Esophagus muscularis mucosa (tissue), 4 donors: ENCODE measurements around the gene CCDC34. TPM values are rescaled to one million over a fixed set of nuclear protein-coding genes. Genes with fewer than 3 reads are reported as not detected.
"Not testable (repeated sequence)": the region's sequence is repeated elsewhere in the genome, so short reads cannot be mapped to it uniquely, and the experiment has no call there.

ENCODE experiments used
- DNase-seq: peaks from one replicate; pipeline ENCODE4 v3.0.0-alpha.2; 2017; ENCODE audit errors: extremely low spot score
- H3K27ac ChIP-seq, 4 donors: fragments of 200-600 bp; sonication (generic); replicated peaks in 1 of 4; 1 replicate in 3 of 4; 2 replicates in 1 of 4; pipeline ENCODE4 v1.5.1; 2016 to 2019; ENCODE audit warnings: mild to moderate bottlenecking in 1 of 4
- H3K27me3 ChIP-seq, 4 donors: fragments of 200-600 bp; sonication (generic); one replicate each; pipeline versions ENCODE4 v1.5.1 to v1.6.0; 2016 to 2019
- H3K36me3 ChIP-seq, 4 donors: fragments of 200-600 bp; sonication (generic); one replicate each; pipeline ENCODE4 v1.5.1; 2016 to 2019
- H3K4me1 ChIP-seq, 4 donors: fragments of 200-600 bp; sonication (generic); one replicate each; pipeline ENCODE4 v1.5.1; 2016 to 2019
- H3K4me3 ChIP-seq, 4 donors: fragments of 200-600 bp; sonication (generic); 1 replicate in 2 of 4; 2 replicates in 2 of 4; pipeline ENCODE4 v1.5.1; 2016 to 2019; ENCODE audit warnings: mild to moderate bottlenecking in 4 of 4, moderate library complexity in 1 of 4
- H3K9me3 ChIP-seq, 4 donors: fragments of 200-600 bp; sonication (generic); 1 replicate in 3 of 4; 2 replicates in 1 of 4; pipeline ENCODE4 v1.5.1; 2016 to 2019
- EP300 ChIP-seq: sonication (generic); formaldehyde crosslinking; IDR thresholded peaks from one replicate; pipeline ENCODE4 v1.6.1; 2017; ENCODE audit warnings: antibody characterized with exemption
- POLR2A ChIP-seq: fragments of 450-650 bp; IDR thresholded peaks from one replicate; pipeline ENCODE4 v1.6.1; 2017; ENCODE audit warnings: antibody characterized with exemption, moderate library complexity, mild to moderate bottlenecking, low read depth
- POLR2AphosphoS5 ChIP-seq, 2 donors: sonication (generic); formaldehyde crosslinking; IDR thresholded peaks; one replicate each; pipeline ENCODE4 v1.6.1; 2017; ENCODE audit warnings: antibody characterized with exemption in 2 of 2
- WGBS: methylation state at CpG from one replicate; pipeline ENCODE4 v1.1.5; 2018; 5-methylcytosine and 5-hydroxymethylcytosine counted together
- intact Hi-C: fragments of 100-400 bp; cut with DNase I; formaldehyde crosslinking; loops from one replicate; pipeline ENCODE4 v1.15.1; 2023
- total RNA-seq, 4 donors: library from RNA; depleted of rRNA; stranded (reverse); fragments of >200 nt; gene quantifications; one replicate each; pipeline versions ENCODE4 v1.1.0 to v1.2.1, GENCODE V29; 2016
- TF ChIP-seq, protein P1 (sequence below), 3 experiments: fragments of 200-600 bp in 2 of 3; fragments of 450-650 bp in 1 of 3; sonication (generic) in 2 of 3; IDR thresholded peaks; one replicate each; pipeline ENCODE4 v1.5.1; 2017 to 2019; ENCODE audit warnings: antibody characterized with exemption in 3 of 3, mild to moderate bottlenecking in 2 of 3, moderate library complexity in 1 of 3

Gene CCDC34
- total RNA-seq, 4 donors from 2014 or later = 0.83 to 1.5 (median 1.2) TPM

DNA sequence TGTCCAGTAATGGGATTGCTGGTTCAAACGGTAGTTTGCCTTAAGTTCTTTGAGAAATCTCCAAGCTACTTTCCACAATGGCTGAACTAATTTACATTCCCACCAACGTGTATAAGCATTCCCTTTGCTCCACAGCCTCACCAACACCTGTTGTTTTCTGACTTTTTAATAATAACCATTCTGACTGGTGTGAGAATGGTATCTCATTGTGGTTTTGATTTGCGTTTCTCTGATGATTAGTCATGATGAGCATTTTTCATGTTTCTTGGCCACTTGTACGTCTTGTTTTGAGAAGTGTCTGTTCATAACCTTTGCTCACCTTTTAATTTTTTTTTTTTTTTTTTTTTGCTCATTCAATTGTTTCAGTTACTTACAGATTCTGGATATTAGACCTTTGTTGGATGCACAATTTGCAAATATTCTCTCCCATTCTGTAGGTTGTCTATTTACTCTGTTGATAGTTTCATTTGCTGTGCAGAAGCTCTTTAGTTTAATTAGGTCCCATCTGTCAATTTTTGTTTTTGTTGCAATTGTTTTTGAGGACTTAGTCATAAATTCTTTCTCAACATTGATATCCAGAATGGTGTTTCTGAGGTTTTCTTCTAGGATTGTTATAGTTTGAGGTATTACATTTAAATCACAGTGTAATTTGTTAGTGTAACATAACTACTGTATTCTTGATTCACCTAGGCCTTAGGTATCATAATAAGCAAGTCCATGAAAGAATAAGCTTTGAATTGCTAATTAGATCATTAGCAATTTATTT lies 33.0 kb downstream of the CCDC34 start:
- TF ChIP-seq POLR2A = no peak
- TF ChIP-seq EP300 = no peak
- TF ChIP-seq, protein P1, sequence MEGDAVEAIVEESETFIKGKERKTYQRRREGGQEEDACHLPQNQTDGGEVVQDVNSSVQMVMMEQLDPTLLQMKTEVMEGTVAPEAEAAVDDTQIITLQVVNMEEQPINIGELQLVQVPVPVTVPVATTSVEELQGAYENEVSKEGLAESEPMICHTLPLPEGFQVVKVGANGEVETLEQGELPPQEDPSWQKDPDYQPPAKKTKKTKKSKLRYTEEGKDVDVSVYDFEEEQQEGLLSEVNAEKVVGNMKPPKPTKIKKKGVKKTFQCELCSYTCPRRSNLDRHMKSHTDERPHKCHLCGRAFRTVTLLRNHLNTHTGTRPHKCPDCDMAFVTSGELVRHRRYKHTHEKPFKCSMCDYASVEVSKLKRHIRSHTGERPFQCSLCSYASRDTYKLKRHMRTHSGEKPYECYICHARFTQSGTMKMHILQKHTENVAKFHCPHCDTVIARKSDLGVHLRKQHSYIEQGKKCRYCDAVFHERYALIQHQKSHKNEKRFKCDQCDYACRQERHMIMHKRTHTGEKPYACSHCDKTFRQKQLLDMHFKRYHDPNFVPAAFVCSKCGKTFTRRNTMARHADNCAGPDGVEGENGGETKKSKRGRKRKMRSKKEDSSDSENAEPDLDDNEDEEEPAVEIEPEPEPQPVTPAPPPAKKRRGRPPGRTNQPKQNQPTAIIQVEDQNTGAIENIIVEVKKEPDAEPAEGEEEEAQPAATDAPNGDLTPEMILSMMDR (IDR thresholded peaks at IDR 0.05) = no peak
- no peak for TF ChIP-seq POLR2AphosphoS5 (IDR thresholded peaks at IDR 0.05)
- Histone ChIP-seq H3K36me3 (no peaks in the 10 kb centered on the region), H3K27ac (no peak overlapping the region), H3K27me3 (no peaks in the 10 kb centered on the region), H3K9me3 (peaks cover 0 to 4% (median 0%) of the 10 kb centered on the region in 4 donors), H3K4me3 (no peak overlapping the region), H3K4me1 (no peaks in the 10 kb centered on the region)
- intact Hi-C loops = no loop called here
- WGBS = 93% methylated on average over 4 of the region's 4 CpGs
- no peak for DNase-seq

DNA sequence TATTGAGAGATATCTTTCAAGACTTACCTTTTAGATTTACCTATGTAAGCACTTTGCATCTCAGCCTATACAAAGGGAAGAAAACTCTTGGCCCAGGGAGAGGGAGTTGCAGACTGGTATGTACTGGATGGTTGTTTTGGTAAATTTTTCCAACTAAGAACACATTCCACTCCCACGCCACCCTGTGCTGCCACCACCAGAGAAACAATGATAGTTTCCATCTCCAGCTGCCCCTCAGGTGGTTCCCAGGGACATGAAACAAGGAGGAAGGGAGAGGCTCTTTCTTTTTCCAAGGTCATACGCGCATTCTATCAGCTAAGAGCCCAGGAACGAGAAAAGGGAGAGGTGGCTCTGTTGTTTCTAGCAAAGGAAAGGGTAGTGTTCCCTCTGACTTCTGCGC lies 34.4 kb downstream of the CCDC34 start:
- no peaks in the 10 kb centered on the region for H3K4me1 ChIP-seq
- intact Hi-C loops = no loop called here
- no peak for TF ChIP-seq EP300
- no peak for TF ChIP-seq POLR2AphosphoS5 (IDR thresholded peaks at IDR 0.05)
- TF ChIP-seq, protein P1 (IDR thresholded peaks at IDR 0.05) = no peak
- no peak for TF ChIP-seq POLR2A
- no peaks in the 10 kb centered on the region for H3K27me3 ChIP-seq
- DNase-seq = no peak
- no peaks in the 10 kb centered on the region for H3K36me3 ChIP-seq
- H3K9me3 ChIP-seq = peaks cover 0 to 4% (median 0%) of the 10 kb centered on the region in 4 donors
- H3K27ac ChIP-seq = no peak overlapping the region
- WGBS = 93% methylated on average over 5 of the region's 5 CpGs
- no peak overlapping the region for H3K4me3 ChIP-seq

DNA sequence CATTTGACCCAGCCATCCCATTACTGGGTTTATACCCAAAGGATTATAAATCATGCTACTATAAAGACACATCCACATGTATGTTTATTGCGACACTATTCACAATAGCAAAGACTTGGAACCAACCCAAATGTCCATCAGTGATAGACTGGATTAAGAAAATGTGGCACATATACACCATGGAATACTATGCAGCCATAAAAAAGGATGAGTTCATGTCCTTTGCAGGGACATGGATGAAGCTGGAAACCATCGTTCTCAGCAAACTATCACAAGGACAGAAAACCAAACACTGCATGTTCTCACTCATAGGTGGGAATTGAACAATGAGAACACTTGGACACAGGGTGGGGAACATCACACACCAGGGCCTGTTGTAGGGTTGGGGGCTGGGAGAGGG lies 36.0 kb downstream of the CCDC34 start:
- H3K4me1 ChIP-seq, H3K27me3 ChIP-seq, H3K9me3 ChIP-seq, H3K36me3 ChIP-seq, intact Hi-C loops, H3K27ac ChIP-seq, H3K4me3 ChIP-seq, DNase-seq: not testable (repeated sequence)
- 98% methylated on average over 2 of the region's 2 CpGs for WGBS

DNA sequence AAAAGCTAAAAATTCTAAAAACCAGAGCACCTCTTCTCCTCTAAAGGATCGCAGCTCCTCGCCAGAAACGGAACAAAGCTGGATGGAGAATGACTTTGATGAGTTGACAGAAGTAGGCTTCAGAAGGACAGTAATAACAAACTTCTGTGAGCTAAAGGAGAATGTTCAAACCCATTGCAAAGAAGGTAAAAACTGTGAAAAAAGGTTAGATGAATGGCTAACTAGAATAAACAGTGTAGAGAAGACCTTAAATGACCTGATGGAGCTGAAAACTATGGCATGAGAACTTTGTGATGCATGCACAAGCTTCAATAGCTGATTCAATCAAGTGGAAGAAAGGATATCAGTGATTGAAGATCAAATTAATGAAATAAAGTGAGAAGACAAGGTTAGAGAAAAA lies 40.8 kb downstream of the CCDC34 start:
- H3K36me3 ChIP-seq, H3K27ac ChIP-seq, H3K9me3 ChIP-seq, H3K27me3 ChIP-seq, H3K4me1 ChIP-seq, intact Hi-C loops, H3K4me3 ChIP-seq, DNase-seq: not testable (repeated sequence)
- WGBS = 97% methylated on average over 3 of the region's 3 CpGs

DNA sequence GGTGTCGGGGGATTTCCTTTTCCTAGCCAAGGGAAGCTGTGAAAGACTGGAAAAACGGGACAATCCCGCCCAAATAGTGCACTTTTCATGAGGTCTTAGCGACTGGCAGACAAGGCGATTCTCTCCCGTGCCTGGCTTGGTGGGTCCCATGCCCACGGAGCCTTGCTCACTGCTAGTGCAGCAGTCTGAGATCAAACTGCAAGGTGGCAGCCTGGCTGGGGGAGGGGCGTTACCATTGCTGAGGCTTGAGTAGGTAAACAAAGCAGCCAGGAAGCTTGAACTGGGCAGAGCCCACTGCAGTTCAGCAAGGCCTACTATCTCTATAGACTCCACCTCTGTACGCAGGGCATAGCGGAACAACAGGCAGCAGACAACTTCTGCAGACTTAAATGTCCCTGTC lies 41.7 kb downstream of the CCDC34 start:
- H3K4me3 ChIP-seq, intact Hi-C loops, H3K4me1 ChIP-seq, DNase-seq, H3K36me3 ChIP-seq, H3K27ac ChIP-seq, H3K9me3 ChIP-seq, H3K27me3 ChIP-seq: not testable (repeated sequence)
- WGBS = 98% methylated on average over 9 of the region's 10 CpGs

DNA sequence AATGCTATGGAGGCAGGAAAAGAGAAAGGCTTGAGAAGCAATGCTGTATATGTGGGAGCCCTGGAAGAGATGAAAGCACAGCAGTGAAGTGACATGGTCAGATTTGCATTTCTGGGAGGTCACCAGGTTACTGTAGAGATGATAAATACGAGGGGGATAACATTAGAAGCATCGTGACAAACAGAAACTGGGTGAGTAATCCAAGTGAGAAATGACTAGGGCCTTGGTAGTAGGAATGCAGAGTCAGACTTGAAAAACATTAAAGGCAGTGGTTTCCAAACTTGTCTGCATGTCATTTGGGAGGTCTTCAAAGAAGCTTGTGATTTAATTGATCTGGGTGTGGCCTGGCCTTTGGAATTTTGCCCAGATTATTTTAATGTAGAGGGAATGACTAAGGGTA lies 43.9 kb downstream of the CCDC34 start:
- Histone ChIP-seq H3K27ac (no peak overlapping the region), H3K27me3 (no peaks in the 10 kb centered on the region), H3K9me3 (no peaks in the 10 kb centered on the region), H3K36me3 (no peaks in the 10 kb centered on the region), H3K4me1 (no peaks in the 10 kb centered on the region), H3K4me3 (no peak overlapping the region)
- DNase-seq = no peak
- intact Hi-C loops = no loop called here
- TF ChIP-seq POLR2A (no peak), EP300 (no peak)
- WGBS = 66% methylated on average over 2 of the region's 2 CpGs

DNA sequence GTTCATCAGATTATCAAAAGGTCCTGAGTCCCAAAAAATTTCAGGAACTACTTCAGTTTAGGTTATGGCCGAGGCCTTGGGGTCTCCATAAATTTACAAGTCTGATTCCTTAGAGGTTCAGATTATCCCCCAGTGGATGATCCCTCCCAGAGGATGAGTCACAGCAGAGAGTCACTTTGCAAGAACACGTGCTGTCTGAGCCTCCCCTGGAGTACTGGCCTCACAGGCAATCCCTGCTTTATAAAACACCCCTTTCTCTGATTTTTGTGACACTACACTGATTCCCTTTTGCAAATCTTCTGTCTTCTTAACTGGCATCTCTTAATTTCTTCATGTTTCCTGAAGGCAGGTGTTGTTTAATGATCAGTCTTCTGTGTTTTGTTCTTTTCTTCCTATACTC lies 45.3 kb downstream of the CCDC34 start:
- 88% methylated on average over 2 of the region's 2 CpGs for WGBS
- no peaks in the 10 kb centered on the region for H3K36me3 ChIP-seq
- TF ChIP-seq POLR2AphosphoS5 (IDR thresholded peaks at IDR 0.05) (no peak), EP300 (no peak), POLR2A (no peak)
- TF ChIP-seq, protein P1 (IDR thresholded peaks at IDR 0.05) = no peak
- H3K4me3 ChIP-seq = no peak overlapping the region
- intact Hi-C loops = no loop called here
- DNase-seq = no peak
- H3K4me1 ChIP-seq = no peaks in the 10 kb centered on the region
- H3K27me3 ChIP-seq = no peaks in the 10 kb centered on the region
- no peaks in the 10 kb centered on the region for H3K9me3 ChIP-seq
- H3K27ac ChIP-seq = no peak overlapping the region
